PFSK-1 (cell line): Measurements from ENCODE around the gene TBC1D22A.

Experiments
- FOXP2 ChIP-seq: optimal IDR thresholded peaks from 2 replicates; pipeline ENCODE3; 2011; ENCODE audit warnings: borderline replicate concordance, control low read depth, inconsistent platforms; ENCODE audit not compliant: insufficient read depth; ENCODE audit errors: extremely low read length, extremely low read depth
- POLR2AphosphoS5 ChIP-seq: IDR thresholded peaks from 2 replicates; pipeline ENCODE4 v1.6.1; 2012; ENCODE audit warnings: low read depth, mild to moderate bottlenecking, control low read depth, low read length, moderate library complexity
- SIN3A ChIP-seq: IDR thresholded peaks from 2 replicates; pipeline ENCODE4 v1.6.1; 2012; ENCODE audit warnings: mild to moderate bottlenecking, low read length, moderate library complexity, borderline replicate concordance; ENCODE audit not compliant: insufficient read depth
- TAF1 ChIP-seq: IDR thresholded peaks from 2 replicates; pipeline ENCODE4 v1.6.1; 2012; ENCODE audit warnings: low read length, control low read depth, borderline replicate concordance; ENCODE audit not compliant: insufficient read depth
- TF ChIP-seq, protein P1 (sequence below), 2 experiments: IDR thresholded peaks; 2 replicates each; pipeline versions ENCODE4 v1.6.1 to v1.8.0; 2011 to 2012; ENCODE audit warnings: low read depth in 2 of 2, low read length in 2 of 2, control low read depth in 1 of 2, inconsistent platforms in 1 of 2, mild to moderate bottlenecking in 1 of 2, moderate library complexity in 1 of 2; ENCODE audit not compliant: insufficient read depth in 1 of 2

The TBC1D22A gene

DNA sequence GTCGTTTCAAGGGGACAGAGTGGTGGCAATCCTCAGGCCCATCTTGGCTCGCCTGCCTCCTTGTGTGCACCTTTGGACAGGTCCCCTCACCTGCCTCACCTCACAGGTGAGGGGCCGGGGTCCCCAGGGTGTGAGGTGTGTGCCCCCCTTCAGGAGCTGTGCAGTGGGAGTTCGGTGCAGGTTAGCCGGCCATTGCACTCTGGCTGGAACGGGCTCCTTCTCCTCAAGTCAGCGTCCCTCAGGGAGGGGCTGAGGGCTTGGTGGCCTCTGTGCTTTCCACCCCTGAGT, 269.1 kb downstream of the TBC1D22A start:
- TF ChIP-seq TAF1, result no peak
- TF ChIP-seq POLR2AphosphoS5, result no peak
- no peak for TF ChIP-seq SIN3A
- TF ChIP-seq, protein P1, sequence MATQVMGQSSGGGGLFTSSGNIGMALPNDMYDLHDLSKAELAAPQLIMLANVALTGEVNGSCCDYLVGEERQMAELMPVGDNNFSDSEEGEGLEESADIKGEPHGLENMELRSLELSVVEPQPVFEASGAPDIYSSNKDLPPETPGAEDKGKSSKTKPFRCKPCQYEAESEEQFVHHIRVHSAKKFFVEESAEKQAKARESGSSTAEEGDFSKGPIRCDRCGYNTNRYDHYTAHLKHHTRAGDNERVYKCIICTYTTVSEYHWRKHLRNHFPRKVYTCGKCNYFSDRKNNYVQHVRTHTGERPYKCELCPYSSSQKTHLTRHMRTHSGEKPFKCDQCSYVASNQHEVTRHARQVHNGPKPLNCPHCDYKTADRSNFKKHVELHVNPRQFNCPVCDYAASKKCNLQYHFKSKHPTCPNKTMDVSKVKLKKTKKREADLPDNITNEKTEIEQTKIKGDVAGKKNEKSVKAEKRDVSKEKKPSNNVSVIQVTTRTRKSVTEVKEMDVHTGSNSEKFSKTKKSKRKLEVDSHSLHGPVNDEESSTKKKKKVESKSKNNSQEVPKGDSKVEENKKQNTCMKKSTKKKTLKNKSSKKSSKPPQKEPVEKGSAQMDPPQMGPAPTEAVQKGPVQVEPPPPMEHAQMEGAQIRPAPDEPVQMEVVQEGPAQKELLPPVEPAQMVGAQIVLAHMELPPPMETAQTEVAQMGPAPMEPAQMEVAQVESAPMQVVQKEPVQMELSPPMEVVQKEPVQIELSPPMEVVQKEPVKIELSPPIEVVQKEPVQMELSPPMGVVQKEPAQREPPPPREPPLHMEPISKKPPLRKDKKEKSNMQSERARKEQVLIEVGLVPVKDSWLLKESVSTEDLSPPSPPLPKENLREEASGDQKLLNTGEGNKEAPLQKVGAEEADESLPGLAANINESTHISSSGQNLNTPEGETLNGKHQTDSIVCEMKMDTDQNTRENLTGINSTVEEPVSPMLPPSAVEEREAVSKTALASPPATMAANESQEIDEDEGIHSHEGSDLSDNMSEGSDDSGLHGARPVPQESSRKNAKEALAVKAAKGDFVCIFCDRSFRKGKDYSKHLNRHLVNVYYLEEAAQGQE (IDR thresholded peaks at IDR 0.05; ENCODE audit: insufficient read depth in 1 of 2, low read depth in 2 of 2, low read length in 2 of 2), result no peak
- no peak for TF ChIP-seq FOXP2

DNA sequence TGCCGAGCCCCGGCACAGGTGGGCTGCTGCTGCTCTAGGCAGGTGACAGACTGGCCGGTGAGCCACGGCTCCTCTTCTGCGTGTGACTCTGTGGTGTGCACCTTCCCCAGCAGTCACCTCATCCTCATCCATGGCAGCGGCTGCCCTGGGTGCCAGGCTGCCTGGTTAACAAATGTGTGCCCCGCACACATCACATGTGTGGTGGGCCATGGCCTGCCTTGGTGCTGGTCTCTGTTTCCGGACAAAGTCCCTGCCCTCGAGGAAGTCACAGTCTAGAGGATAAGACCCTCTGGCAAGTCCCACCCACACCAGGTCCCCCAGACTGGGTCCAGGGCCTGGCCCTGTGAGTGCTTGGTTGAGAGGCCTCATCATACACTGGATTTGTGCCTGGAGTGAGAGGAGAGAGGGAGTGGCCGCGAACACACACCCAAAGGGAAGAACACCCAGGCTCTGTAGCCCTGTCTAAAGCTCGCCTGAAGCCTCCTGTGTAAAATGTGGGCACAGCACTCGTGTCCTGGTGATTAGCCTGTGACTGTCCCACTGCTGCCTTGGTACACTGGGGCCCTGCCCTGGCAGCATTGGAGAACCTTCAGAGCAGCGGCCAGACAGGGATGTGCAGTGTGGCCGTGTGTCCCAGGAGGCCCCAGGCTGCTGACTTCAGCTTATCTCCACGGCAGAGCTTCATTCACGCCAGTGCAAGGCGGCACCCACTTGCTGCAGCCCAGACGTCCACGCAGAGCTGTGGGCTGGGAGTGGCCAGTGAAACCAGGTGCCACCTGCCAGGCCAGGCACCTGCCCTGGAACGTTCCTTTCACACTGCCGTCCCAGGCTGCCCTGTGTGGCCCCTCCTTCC, 269.9 kb downstream of the TBC1D22A start:
- TF ChIP-seq FOXP2 (no peak), TAF1 (no peak), SIN3A (no peak), POLR2AphosphoS5 (no peak)
- TF ChIP-seq, protein P1 (IDR thresholded peaks at IDR 0.05; ENCODE audit: insufficient read depth in 1 of 2, low read depth in 2 of 2, low read length in 2 of 2), result no peak

DNA sequence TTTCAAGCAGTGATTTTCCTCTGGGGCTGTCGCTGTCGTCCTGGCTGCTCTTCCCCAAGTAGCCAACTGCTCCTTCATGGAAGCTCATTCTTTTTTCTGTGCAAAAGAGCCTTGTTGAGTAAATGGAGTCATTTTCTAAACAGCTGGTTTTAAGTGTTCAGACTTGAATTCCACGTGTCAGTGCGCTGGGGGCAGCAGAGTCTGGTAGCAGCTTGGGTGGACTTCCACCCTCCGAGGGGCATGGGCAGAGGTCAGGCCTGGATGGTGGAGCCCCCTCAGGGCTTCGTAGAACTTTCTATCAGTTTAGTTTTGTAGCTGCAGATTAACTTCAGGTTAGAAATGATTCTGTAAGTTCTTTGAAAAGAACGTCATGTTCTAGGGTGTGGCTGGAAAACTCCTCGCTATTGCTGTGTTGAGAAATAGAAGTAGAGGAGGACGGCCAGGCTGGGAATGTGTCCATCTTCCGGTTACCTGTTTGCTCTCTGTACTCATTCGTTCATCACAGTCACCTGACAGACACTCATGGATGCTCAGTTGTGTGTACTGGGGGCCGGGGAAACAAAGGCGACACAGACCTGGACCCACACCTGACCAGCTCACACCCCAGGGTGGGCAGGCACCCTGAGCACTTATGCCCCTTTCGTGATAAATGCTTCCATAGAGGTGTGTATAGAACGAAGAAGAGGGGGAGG, 270.7 kb downstream of the TBC1D22A start:
- TF ChIP-seq FOXP2 (no peak), TAF1 (no peak), SIN3A (no peak), POLR2AphosphoS5 (no peak)
- TF ChIP-seq, protein P1 (IDR thresholded peaks at IDR 0.05; ENCODE audit: insufficient read depth in 1 of 2, low read depth in 2 of 2, low read length in 2 of 2), result no peak

DNA sequence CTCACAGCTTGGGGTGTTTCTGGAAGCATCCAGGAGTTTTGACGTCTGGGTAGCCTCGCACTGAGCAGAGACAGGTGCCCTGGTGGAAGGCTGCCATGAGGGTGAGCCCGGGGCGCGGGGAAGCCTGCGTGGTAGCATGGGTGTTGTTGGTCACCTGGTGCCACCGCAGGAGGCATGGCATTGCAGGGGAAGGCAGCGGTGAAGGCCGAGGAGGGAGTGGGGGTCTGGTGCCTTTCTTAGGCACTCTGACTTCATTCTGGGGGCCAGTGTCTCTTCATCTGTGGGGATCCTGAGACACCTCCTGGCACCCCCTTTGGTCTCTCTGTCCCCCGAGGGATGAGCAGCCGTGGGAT, 271.2 kb downstream of the TBC1D22A start:
- TF ChIP-seq, protein P1 (IDR thresholded peaks at IDR 0.05; ENCODE audit: insufficient read depth in 1 of 2, low read depth in 2 of 2, low read length in 2 of 2), result no peak
- no peak for TF ChIP-seq POLR2AphosphoS5
